Upper lobe of right lung (tissue), 1 donor: ENCODE data around the gene SARM1. TPM values are rescaled to one million over a fixed set of nuclear protein-coding genes. Genes with fewer than 3 reads are reported as not detected.

Experiments used
- ATAC-seq: fragments of 200-7000 bp; cut with Tn5 transposase; one replicate; pipeline ENCODE4 v1.9.1; 2020; ENCODE audit warnings: mild to moderate bottlenecking, moderate library complexity
- DNase-seq: peaks from one replicate; pipeline ENCODE4 v3.0.0-alpha.2; 2020
- H3K27ac ChIP-seq: fragments of 200-600 bp; one replicate; pipeline ENCODE4 v1.8.0; 2022
- H3K27me3 ChIP-seq: fragments of 200-600 bp; one replicate; pipeline ENCODE4 v1.8.0; 2022; ENCODE audit warnings: mild to moderate bottlenecking
- H3K36me3 ChIP-seq: fragments of 200-600 bp; one replicate; pipeline ENCODE4 v1.8.0; 2022
- H3K4me1 ChIP-seq: fragments of 200-600 bp; one replicate; pipeline ENCODE4 v1.8.0; 2022
- H3K4me3 ChIP-seq: fragments of 200-600 bp; one replicate; pipeline ENCODE4 v1.8.0; 2022; ENCODE audit warnings: mild to moderate bottlenecking
- H3K9me3 ChIP-seq: fragments of 200-600 bp; one replicate; pipeline ENCODE4 v1.8.0; 2022
- intact Hi-C: fragments of 100-400 bp; cut with DNase I; formaldehyde crosslinking; loops from one replicate; pipeline ENCODE4 v1.11.0; 2022
- total RNA-seq: library from RNA; stranded (reverse); fragmentation: NEBNext Ultra II Directional; extraction: Animal tissue kit (Norgen Biotek cat#: 25700); gene quantifications from one replicate; pipeline ENCODE4 v1.2.1, GENCODE V29; 2021
- TF ChIP-seq, protein P1 (sequence below): fragments of 200-600 bp; IDR thresholded peaks from one replicate; pipeline ENCODE4 v1.8.0; 2022; ENCODE audit warnings: antibody characterized with exemption
- donor health status: DM: no; HTN: yes; CAD: no; lungs with severe emphysema.

Gene SARM1
- total RNA-seq, 1 donor from 2014 or later: 14.4 TPM

- Histone ChIP-seq H3K9me3 (no peaks in the 10 kb centered on the region), H3K36me3 (peaks cover 48% of the 10 kb centered on the region), H3K4me1 (peaks cover 21% of the 10 kb centered on the region), H3K4me3 (no peak overlapping the region), H3K27ac (peak overlapping the region; percentile 6), H3K27me3 (no peaks in the 10 kb centered on the region)
- no peak for ATAC-seq
- intact Hi-C loops: no loop called here
- TF ChIP-seq, protein P1, sequence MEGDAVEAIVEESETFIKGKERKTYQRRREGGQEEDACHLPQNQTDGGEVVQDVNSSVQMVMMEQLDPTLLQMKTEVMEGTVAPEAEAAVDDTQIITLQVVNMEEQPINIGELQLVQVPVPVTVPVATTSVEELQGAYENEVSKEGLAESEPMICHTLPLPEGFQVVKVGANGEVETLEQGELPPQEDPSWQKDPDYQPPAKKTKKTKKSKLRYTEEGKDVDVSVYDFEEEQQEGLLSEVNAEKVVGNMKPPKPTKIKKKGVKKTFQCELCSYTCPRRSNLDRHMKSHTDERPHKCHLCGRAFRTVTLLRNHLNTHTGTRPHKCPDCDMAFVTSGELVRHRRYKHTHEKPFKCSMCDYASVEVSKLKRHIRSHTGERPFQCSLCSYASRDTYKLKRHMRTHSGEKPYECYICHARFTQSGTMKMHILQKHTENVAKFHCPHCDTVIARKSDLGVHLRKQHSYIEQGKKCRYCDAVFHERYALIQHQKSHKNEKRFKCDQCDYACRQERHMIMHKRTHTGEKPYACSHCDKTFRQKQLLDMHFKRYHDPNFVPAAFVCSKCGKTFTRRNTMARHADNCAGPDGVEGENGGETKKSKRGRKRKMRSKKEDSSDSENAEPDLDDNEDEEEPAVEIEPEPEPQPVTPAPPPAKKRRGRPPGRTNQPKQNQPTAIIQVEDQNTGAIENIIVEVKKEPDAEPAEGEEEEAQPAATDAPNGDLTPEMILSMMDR: no peak
- no peak for DNase-seq
Observed at GRCh38 chr17:28327031-28327607, 44.4 kb upstream of the SARM1 start.

- intact Hi-C loops: no loop called here
- H3K36me3 ChIP-seq: peaks cover 49% of the 10 kb centered on the region
- no peak for DNase-seq
- peaks cover 21% of the 10 kb centered on the region for H3K4me1 ChIP-seq
- peak overlapping the region; percentile 6 for H3K27ac ChIP-seq
- ATAC-seq: no peak
- no peaks in the 10 kb centered on the region for H3K9me3 ChIP-seq
- TF ChIP-seq, protein P1: no peak
- no peaks in the 10 kb centered on the region for H3K27me3 ChIP-seq
- no peak overlapping the region for H3K4me3 ChIP-seq
Observed at GRCh38 chr17:28327709-28328108, 43.8 kb upstream of the SARM1 start.

- H3K27ac ChIP-seq: no peak overlapping the region
- ATAC-seq (no peak), DNase-seq (no peak)
- intact Hi-C loops: no loop called here
- no peaks in the 10 kb centered on the region for H3K9me3 ChIP-seq
- peaks cover 22% of the 10 kb centered on the region for H3K4me1 ChIP-seq
- no peaks in the 10 kb centered on the region for H3K27me3 ChIP-seq
- H3K36me3 ChIP-seq: peaks cover 49% of the 10 kb centered on the region
- no peak overlapping the region for H3K4me3 ChIP-seq
- TF ChIP-seq, protein P1: no peak
Observed at GRCh38 chr17:28328325-28328724, 43.2 kb upstream of the SARM1 start.

DNA sequence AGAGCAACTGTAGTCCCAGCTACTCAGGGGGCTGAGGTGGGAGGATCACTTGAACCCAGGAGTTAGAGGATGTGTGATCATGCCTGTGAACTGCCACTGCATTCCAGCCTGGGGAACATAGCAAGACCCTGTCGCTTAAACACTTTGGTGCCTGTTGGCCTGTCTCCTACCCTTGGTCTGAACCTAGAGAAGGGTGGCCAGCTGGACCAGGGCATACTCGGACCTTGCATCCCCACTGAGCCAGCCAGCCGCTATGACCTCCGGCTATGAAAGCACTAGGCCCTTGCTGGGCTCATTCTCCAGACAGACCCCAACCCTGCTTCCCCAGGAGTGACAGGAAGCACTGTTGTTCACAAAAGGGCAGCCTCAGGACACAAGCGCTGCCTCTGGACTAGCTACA, 40.8 kb upstream of the SARM1 start:
- no peaks in the 10 kb centered on the region for H3K9me3 ChIP-seq
- DNase-seq: no peak
- intact Hi-C loops: no loop called here
- no peak overlapping the region for H3K4me3 ChIP-seq
- H3K36me3 ChIP-seq: peaks cover 49% of the 10 kb centered on the region
- no peak for ATAC-seq
- no peaks in the 10 kb centered on the region for H3K27me3 ChIP-seq
- H3K27ac ChIP-seq: no peak overlapping the region
- peaks cover 18% of the 10 kb centered on the region for H3K4me1 ChIP-seq
- TF ChIP-seq, protein P1: no peak

DNA sequence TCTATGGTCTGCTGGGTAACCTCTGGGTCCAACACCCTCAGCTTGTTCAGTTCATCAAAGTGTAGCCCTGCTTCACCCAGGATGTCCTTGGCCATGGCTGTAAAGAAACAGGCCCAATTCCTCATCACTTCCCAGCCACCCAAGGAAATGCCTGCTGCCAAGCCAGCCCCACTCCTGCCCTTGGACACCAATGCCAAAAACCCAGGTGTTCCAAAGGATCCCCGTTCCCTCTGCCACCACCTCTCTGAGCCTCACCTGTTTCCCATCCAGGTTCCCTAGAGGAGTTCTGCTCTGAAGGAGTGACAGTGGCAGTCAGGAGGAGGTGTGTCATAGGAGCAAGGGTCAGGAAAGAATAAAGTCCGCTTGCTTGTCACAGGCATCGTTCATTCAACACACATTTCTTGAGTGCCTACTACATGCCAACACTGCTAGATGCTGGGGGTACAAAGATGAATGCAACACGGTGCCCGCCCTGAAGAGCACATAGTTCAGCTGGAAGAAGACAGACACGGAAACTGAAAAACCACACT, 39.5 kb upstream of the SARM1 start:
- no peaks in the 10 kb centered on the region for H3K27me3 ChIP-seq
- no peak for DNase-seq
- intact Hi-C loops: no loop called here
- H3K27ac ChIP-seq: no peak overlapping the region
- no peak for ATAC-seq
- H3K4me3 ChIP-seq: no peak overlapping the region
- H3K4me1 ChIP-seq: peaks cover 26% of the 10 kb centered on the region
- H3K9me3 ChIP-seq: no peaks in the 10 kb centered on the region
- TF ChIP-seq, protein P1: no peak
- peaks cover 49% of the 10 kb centered on the region for H3K36me3 ChIP-seq
